ENCODE results near the gene ASCC1. TPM values are rescaled to one million over a fixed set of nuclear protein-coding genes. Genes with fewer than 3 reads are reported as not detected.
"Not testable (repeated sequence)": the region's sequence is repeated elsewhere in the genome, so short reads cannot be mapped to it uniquely, and the experiment has no call there.

Gene ASCC1
- total RNA-seq, 1 experiment from 2014 or later = 22.4 TPM

GRCh38 chr10:72147324-72147584 is 68.8 kb downstream of the ASCC1 start:
- DNase-seq (ENCODE audit: low read depth, low spot score); in situ Hi-C loops (cut with HindIII; ENCODE audit: low pct_unique_long_range_greater_than_20kb, low sequenced_read_pairs): not testable (repeated sequence)

GRCh38 chr10:72146559-72147323 is 69.3 kb downstream of the ASCC1 start:
- DNase-seq (ENCODE audit: low read depth, low spot score) = peak; percentile 67
- in situ Hi-C loops (cut with HindIII; ENCODE audit: low pct_unique_long_range_greater_than_20kb, low sequenced_read_pairs) = no loop called here

- in situ Hi-C loops (cut with HindIII; ENCODE audit: low pct_unique_long_range_greater_than_20kb, low sequenced_read_pairs) = no loop called here
- DNase-seq (ENCODE audit: low read depth, low spot score) = peak; percentile 31
Observed at GRCh38 chr10:72146071-72146470, 70.0 kb downstream of the ASCC1 start.

- in situ Hi-C loops (cut with HindIII; ENCODE audit: low pct_unique_long_range_greater_than_20kb, low sequenced_read_pairs) = no loop called here
- DNase-seq (ENCODE audit: low read depth, low spot score) = no peak
Observed at GRCh38 chr10:72145657-72146056, 70.4 kb downstream of the ASCC1 start.

- DNase-seq (ENCODE audit: low read depth, low spot score) = no peak
- in situ Hi-C loops (cut with HindIII; ENCODE audit: low pct_unique_long_range_greater_than_20kb, low sequenced_read_pairs) = no loop called here
Observed at GRCh38 chr10:72140850-72141249, 75.2 kb downstream of the ASCC1 start.

GRCh38 chr10:72140174-72140573 is 75.9 kb downstream of the ASCC1 start:
- no peak for DNase-seq (ENCODE audit: low read depth, low spot score)
- in situ Hi-C loops (cut with HindIII; ENCODE audit: low pct_unique_long_range_greater_than_20kb, low sequenced_read_pairs) = no loop called here

- in situ Hi-C loops (cut with HindIII; ENCODE audit: low pct_unique_long_range_greater_than_20kb, low sequenced_read_pairs) = no loop called here
- no peak for DNase-seq (ENCODE audit: low read depth, low spot score)
Observed at GRCh38 chr10:72137583-72137982, 78.5 kb downstream of the ASCC1 start.

GRCh38 chr10:72136225-72136624 is 79.9 kb downstream of the ASCC1 start:
- in situ Hi-C loops (cut with HindIII; ENCODE audit: low pct_unique_long_range_greater_than_20kb, low sequenced_read_pairs); DNase-seq (ENCODE audit: low read depth, low spot score): not testable (repeated sequence)

- no peak for DNase-seq (ENCODE audit: low read depth, low spot score)
- in situ Hi-C loops (cut with HindIII; ENCODE audit: low pct_unique_long_range_greater_than_20kb, low sequenced_read_pairs) = no loop called here
Observed at GRCh38 chr10:72134785-72135767, 81.0 kb downstream of the ASCC1 start.

- in situ Hi-C loops (cut with HindIII; ENCODE audit: low pct_unique_long_range_greater_than_20kb, low sequenced_read_pairs) = no loop called here
Observed at GRCh38 chr10:72133517-72133916, 82.6 kb downstream of the ASCC1 start.

GRCh38 chr10:72132854-72133253 is 83.2 kb downstream of the ASCC1 start:
- in situ Hi-C loops (cut with HindIII; ENCODE audit: low pct_unique_long_range_greater_than_20kb, low sequenced_read_pairs) = no loop called here

More at GRCh38 chr10:72133517-72133916, 82.6 kb downstream of the ASCC1 start:
- no peak for DNase-seq (ENCODE audit: low read depth, low spot score)

GRCh38 chr10:72127571-72127970 is 88.5 kb downstream of the ASCC1 start:
- in situ Hi-C loops (cut with HindIII; ENCODE audit: low pct_unique_long_range_greater_than_20kb, low sequenced_read_pairs) = no loop called here
- no peak for DNase-seq (ENCODE audit: low read depth, low spot score)

More at GRCh38 chr10:72132854-72133253, 83.2 kb downstream of the ASCC1 start:
- DNase-seq (ENCODE audit: low read depth, low spot score) = no peak

GRCh38 chr10:72126872-72127232 is 89.2 kb downstream of the ASCC1 start:
- no peak for DNase-seq (ENCODE audit: low read depth, low spot score)
- in situ Hi-C loops (cut with HindIII; ENCODE audit: low pct_unique_long_range_greater_than_20kb, low sequenced_read_pairs) = no loop called here

GRCh38 chr10:72126184-72126871 is 89.7 kb downstream of the ASCC1 start:
- peak; percentile 54 for DNase-seq (ENCODE audit: low read depth, low spot score)
- in situ Hi-C loops (cut with HindIII; ENCODE audit: low pct_unique_long_range_greater_than_20kb, low sequenced_read_pairs) = no loop called here

GRCh38 chr10:72124989-72125388 is 91.1 kb downstream of the ASCC1 start:
- no peak for DNase-seq (ENCODE audit: low read depth, low spot score)
- in situ Hi-C loops (cut with HindIII; ENCODE audit: low pct_unique_long_range_greater_than_20kb, low sequenced_read_pairs) = loop anchor here (25.0 kb wide), 1 partner anchor 212 kb away; no protein-coding TSS in a partner anchor

GRCh38 chr10:72124381-72124780 is 91.7 kb downstream of the ASCC1 start:
- in situ Hi-C loops (cut with HindIII; ENCODE audit: low pct_unique_long_range_greater_than_20kb, low sequenced_read_pairs) = loop anchor here (25.0 kb wide), 1 partner anchor 213 kb away; no protein-coding TSS in a partner anchor
- DNase-seq (ENCODE audit: low read depth, low spot score) = no peak

GRCh38 chr10:72123616-72124015 is 92.5 kb downstream of the ASCC1 start:
- peak; percentile 24 for DNase-seq (ENCODE audit: low read depth, low spot score)
- in situ Hi-C loops (cut with HindIII; ENCODE audit: low pct_unique_long_range_greater_than_20kb, low sequenced_read_pairs) = loop anchor here (25.0 kb wide), 1 partner anchor 214 kb away; no protein-coding TSS in a partner anchor

- in situ Hi-C loops (cut with HindIII; ENCODE audit: low pct_unique_long_range_greater_than_20kb, low sequenced_read_pairs) = loop anchor here (25.0 kb wide), 1 partner anchor 215 kb away; no protein-coding TSS in a partner anchor
- no peak for DNase-seq (ENCODE audit: low read depth, low spot score)
Observed at GRCh38 chr10:72122221-72122620, 93.9 kb downstream of the ASCC1 start.
